ENCODE results near the gene RANGAP1.

RANGAP1 gene, protein sequence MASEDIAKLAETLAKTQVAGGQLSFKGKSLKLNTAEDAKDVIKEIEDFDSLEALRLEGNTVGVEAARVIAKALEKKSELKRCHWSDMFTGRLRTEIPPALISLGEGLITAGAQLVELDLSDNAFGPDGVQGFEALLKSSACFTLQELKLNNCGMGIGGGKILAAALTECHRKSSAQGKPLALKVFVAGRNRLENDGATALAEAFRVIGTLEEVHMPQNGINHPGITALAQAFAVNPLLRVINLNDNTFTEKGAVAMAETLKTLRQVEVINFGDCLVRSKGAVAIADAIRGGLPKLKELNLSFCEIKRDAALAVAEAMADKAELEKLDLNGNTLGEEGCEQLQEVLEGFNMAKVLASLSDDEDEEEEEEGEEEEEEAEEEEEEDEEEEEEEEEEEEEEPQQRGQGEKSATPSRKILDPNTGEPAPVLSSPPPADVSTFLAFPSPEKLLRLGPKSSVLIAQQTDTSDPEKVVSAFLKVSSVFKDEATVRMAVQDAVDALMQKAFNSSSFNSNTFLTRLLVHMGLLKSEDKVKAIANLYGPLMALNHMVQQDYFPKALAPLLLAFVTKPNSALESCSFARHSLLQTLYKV
- total RNA-seq, result 56.8 to 148 (median 76.0) reads per million in 17 experiments

GRCh38 chr22:41285820-41286638 is at the start of gene RANGAP1:
TSS of gene RANGAP1 (minus strand) at chr22:41286187. CDS start at chr22:41281044, 5,143 bp downstream.
- DNase-seq, result peak; percentile 99 to 100 (median 100)

GRCh38 chr22:41334951-41335635 is 49.1 kb upstream of the RANGAP1 start:
- peak in 2 of 4 experiments; percentile 3 to 13 for DNase-seq

GRCh38 chr22:41334215-41334614 is 48.2 kb upstream of the RANGAP1 start:
- no peak for DNase-seq

DNA sequence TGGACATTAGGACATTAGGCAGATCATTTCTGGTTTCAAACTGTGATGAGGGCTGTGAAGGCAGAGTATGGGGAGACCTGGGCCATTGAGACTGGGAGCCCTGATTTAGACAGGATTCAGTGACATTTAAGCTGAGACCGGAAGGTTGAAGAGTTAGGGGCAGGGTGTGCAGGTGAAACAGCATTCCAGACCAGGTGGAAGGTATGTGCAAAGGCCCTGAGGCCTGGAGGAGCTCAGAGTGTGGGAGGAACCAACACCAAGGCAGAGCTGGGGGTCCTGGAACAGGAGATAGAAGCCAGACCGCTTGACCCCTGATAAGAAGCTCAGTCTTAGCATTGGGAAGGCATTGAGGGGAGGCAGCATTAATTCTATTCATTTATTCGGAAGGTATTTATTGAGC is 47.8 kb upstream of the RANGAP1 start:
- no peak for DNase-seq

DNA sequence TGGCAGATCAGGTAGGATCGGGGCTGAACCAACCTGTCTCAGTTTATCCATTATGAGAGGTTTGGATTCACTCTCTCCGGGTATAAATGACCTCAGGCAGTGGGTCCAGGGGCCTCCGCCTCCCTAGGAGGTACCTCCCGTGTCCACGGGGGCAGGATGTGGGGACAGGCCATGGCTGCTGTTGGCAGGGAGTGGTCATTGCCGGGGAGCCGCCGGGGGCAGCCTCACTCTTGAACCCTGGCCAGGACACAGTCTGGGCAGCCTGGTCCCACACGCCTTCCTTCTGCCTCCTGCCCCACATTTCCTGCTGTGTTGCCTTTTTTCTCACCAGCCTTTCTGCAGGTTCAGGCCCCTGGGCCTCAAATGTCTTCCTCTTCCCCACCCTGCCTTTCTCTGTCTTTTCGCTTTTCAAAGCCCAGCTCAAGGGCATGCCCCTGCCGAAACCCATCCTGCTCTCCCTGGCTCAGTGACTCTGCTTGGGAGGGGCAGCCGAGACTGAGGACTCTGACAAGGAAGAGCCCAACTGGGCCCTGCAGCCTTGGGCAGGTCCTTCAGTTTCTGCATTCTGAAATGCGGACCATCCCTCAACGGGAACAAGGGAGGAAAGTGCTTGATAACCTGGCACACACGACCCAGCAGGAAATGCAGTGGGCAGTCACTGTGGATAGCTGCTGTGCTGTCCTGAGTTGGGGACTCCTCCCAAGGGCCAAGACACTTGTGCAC is 46.4 kb upstream of the RANGAP1 start:
- no peak for DNase-seq

GRCh38 chr22:41330169-41330568 is 44.2 kb upstream of the RANGAP1 start:
- DNase-seq, result no peak

DNA sequence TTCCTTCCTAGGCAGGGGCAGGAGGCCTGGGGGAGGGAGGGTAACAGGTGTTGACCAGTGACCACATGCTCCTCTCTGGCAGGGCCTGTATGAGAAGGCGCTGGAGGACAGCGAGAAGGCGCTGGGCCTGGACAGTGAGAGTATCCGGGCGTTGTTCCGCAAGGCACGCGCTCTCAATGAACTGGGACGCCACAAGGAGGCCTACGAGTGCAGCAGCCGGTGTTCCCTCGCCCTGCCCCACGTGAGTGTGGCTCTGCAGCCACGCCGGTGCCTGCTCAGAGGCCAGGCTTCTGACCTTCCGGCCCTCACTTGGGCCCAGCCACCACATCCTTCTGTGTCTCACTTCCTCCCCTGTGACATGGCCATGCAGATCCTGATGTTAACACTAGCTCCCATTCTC is 41.1 kb upstream of the RANGAP1 start:
- no peak for DNase-seq

DNA sequence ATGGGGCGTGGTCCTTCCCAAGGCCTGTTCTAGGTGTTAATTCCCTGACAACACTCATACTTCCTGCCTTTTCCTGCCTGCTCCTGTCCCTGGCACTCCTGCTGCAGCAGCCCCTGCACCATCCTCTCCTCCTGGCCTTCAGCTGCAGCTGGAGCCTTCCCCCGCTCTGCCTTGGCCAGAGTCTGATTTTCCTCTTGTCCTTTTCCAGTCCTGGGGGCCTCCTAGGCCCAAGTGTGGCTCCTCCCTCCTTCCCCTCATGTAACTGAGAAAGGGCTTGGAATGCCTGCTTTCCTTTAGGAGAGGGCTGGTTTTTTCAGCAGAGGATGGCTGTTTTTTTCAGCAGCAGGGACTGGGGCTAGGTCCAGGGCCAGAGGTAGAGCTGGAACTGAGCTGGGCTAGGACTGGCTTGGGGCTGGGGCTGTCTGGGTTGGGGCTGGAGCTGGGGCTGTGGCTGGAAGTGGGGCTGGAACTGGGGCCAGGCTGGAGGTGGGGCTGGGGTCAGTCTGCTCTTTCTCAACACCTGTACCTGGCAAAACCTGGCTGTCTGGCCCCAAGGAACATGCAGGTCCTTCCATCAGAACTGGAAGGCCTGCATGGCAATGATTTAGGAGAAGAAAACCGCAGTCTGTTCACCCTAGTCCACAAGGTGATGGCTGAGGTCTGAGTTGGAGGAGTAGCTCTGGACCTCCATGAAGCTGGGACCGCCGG is 39.0 kb upstream of the RANGAP1 start:
- DNase-seq, result no peak

- no peak for DNase-seq
Measured at GRCh38 chr22:41320416-41321240, 34.6 kb upstream of the RANGAP1 start.

DNA sequence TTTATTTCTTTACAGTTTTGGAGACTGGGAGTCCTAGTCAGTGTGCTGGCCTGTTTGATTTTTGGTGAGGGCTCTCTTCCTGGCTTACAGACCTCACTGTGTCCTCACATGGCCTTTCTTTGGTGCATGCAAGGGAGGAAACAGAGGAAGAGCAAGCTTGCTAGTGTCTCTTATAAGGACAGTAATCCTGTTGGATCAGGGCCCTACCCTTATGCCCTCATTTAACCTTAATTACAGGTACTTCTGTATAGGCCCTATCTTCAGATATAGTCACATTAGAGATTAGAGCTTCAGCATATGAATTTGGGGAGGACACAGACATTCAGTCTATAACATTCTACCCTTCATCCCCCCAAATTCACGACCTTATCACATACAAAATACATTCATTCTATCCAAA is 29.6 kb upstream of the RANGAP1 start:
- DNase-seq, result no peak

DNA sequence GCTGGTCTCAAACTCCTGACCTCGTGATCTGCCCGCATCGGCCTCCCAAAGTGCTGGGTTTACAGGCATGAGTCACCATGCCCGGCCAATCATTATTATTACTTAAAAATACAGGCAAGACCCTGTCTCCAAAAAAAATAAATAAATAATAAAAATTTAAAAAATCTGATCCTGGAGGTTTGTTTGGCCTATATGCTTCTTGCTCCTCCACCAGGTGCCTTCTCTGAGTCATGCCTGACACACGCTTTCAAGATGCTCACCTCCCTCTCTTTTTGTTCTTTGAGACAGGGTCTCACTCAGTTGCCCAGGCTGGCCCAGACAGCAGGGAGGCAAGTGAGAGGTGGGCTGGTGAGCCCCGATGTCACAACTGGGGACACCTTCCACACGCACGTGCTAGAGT is 28.8 kb upstream of the RANGAP1 start:
- DNase-seq, result no peak

DNA sequence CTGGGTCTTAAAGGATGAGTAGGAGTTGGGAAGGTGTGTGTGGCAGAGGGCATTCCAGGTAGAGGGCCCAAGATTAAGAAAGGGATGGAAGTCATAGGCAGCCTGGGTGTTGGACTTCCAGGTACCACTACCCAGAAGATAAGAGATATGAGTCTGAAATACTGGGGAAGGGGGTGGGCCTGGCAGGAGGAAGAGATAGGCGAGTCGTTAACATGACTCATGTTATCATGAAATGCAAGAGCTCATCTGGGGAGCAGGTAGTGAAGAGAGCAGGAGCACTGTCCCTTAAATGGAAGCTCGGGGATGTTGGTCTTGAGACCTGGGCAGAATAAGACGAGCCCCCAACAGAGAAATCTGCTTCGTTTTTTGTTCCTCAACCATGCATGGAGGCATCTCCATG is 25.5 kb upstream of the RANGAP1 start:
- DNase-seq, result no peak

DNA sequence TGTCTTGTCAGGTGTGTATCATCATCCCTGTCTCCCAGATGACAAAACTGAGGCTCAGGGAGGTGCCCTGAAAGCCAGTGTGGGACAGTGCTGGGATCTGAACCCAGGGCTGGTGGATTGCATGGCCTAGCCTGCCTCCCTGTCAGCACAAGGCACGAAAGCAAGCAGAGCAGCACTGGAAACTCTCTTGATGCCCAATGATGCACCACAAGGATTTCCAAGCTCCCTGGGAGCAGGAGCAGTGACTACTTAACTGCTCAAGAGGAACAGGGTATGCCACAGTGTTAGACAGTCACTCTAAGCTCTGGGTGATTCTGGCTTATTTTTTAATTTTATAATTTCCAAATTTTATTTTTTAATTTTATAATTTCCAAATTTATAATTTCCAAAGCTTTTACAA is 24.3 kb upstream of the RANGAP1 start:
- no peak for DNase-seq

DNA sequence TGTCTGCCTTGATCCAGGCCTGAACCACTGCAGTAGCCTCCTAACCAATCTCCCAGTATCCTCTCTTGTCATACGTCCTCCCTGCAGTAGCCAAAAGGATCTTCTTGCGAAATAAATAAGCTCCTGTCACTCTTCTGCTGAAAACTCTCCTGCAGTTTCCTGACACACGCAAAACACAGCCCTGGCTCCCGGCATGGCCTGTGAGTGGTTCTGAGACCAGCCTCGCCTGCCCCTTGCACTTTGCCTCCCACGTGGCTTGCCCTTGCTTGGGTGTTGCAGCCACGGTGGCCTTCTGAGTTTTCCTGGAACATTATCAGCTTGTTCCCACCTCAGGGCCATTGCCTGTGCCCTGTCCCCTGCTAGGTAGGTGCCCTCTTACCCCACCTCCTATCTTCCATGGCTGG is 22.6 kb upstream of the RANGAP1 start:
- DNase-seq, result peak in 3 of 4 experiments; percentile 20 to 45 (median 30)

- peak; percentile 8 to 47 (median 41) for DNase-seq
Measured at GRCh38 chr22:41308054-41308453, 22.1 kb upstream of the RANGAP1 start.

GRCh38 chr22:41305646-41306045 is 19.7 kb upstream of the RANGAP1 start:
- peak in 3 of 4 experiments; percentile 10 to 16 (median 16) for DNase-seq

- DNase-seq, result no peak
Measured at GRCh38 chr22:41302811-41303210, 16.8 kb upstream of the RANGAP1 start.

DNA sequence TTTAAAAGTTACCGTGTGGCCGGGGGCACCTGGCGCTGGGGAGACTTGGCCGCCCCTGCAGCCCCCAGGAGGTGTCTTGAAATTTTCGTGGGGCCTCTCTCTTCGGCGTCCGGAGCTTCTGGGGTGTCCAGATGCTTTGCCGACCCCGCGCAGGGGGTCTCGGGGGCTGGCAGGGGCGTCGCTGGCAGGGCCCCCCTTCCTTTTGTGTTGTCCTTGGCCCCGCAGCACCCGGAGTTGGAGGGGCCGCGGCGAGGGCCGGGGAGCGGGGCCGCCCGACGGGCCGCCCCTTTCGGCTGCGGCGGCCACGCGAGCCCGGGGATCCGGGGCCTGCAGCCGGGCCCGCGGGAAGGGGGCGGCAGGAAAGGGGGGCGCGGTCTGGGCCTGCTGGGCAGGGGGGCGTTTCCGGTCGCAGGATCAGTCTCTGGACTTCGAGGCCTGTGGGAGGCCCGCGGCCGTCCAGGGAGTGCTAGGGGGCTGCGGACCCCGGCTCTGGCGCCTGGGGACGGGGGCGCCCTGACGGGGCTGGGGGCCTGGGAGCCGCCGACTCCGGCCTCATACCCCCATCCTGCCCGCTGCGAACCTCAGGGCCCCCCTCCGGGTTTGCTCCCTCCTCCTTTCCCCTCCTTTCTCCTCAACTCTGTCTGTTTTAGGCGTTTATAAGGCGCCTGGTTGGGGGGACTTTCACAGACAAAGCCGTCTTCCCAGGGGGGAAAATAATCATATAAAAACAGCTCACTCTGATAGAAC is 16.2 kb upstream of the RANGAP1 start:
- DNase-seq, result peak in 2 of 4 experiments; percentile 14 to 29
